Breast epithelium (tissue), 4 donors: ENCODE measurements around the gene GABRD. TPM values are rescaled to one million over a fixed set of nuclear protein-coding genes. Genes with fewer than 3 reads are reported as not detected.

Experiments
- DNase-seq, 2 donors: peaks; one replicate each; pipeline ENCODE4 v3.0.0-alpha.2; 2019; ENCODE audit warnings: low spot score in 2 of 2
- H3K27ac ChIP-seq, 2 donors: fragments of 200-600 bp; sonication (generic) in 1 of 2; one replicate each; pipeline ENCODE4 v1.5.1; 2016 to 2019; ENCODE audit warnings: mild to moderate bottlenecking in 1 of 2
- H3K27me3 ChIP-seq, 2 donors: fragments of 200-600 bp; sonication (generic) in 1 of 2; one replicate each; pipeline versions ENCODE4 v1.5.1 to v1.6.0; 2017 to 2019; ENCODE audit warnings: control low read depth in 1 of 2, mild to moderate bottlenecking in 1 of 2
- H3K36me3 ChIP-seq: fragments of 200-600 bp; one replicate; pipeline ENCODE4 v1.5.1; 2019
- H3K4me1 ChIP-seq, 2 donors: fragments of 200-600 bp; sonication (generic); one replicate each; pipeline ENCODE4 v1.5.1; 2016 to 2019; ENCODE audit warnings: control low read depth in 1 of 2
- H3K4me3 ChIP-seq, 3 donors: fragments of 200-600 bp; sonication (generic); 1 replicate in 2 of 3; 2 replicates in 1 of 3; pipeline ENCODE4 v1.5.1; 2016 to 2019; ENCODE audit warnings: mild to moderate bottlenecking in 3 of 3, moderate library complexity in 2 of 3
- H3K9me3 ChIP-seq, 2 donors: fragments of 200-600 bp; sonication (generic) in 1 of 2; one replicate each; pipeline ENCODE4 v1.5.1; 2016 to 2019; ENCODE audit warnings: control low read depth in 1 of 2
- CTCF ChIP-seq, 3 donors: fragments of 450-650 bp; IDR thresholded peaks; one replicate each; pipeline ENCODE4 v1.5.1; 2016 to 2017; ENCODE audit warnings: antibody characterized with exemption in 3 of 3, mild to moderate bottlenecking in 3 of 3, moderate library complexity in 3 of 3
- POLR2A ChIP-seq: fragments of 450-650 bp; IDR thresholded peaks from one replicate; pipeline ENCODE4 v1.6.1; 2016; ENCODE audit warnings: antibody characterized with exemption, mild to moderate bottlenecking, moderate library complexity
- POLR2AphosphoS5 ChIP-seq, 3 donors: sonication (generic); formaldehyde crosslinking; IDR thresholded peaks; one replicate each; pipeline ENCODE4 v1.6.1; 2017; ENCODE audit warnings: antibody characterized with exemption in 3 of 3
- intact Hi-C: fragments of 100-400 bp; cut with DNase I; formaldehyde crosslinking; loops from one replicate; pipeline ENCODE4 v1.15.1; 2023; ENCODE audit warnings: low total_unique reads
- total RNA-seq, 3 donors: library from RNA; depleted of rRNA; stranded (reverse); fragments of >200 nt; gene quantifications; one replicate each; pipeline ENCODE4 v1.1.0, GENCODE V29; 2016

The GABRD gene
- total RNA-seq, 3 donors from 2014 or later = not detected

- Histone ChIP-seq H3K9me3 (no peaks in the 10 kb centered on the region), H3K27ac (no peak overlapping the region), H3K27me3 (peaks cover 0 to 8% of the 10 kb centered on the region in 2 donors), H3K4me1 (no peaks in the 10 kb centered on the region), H3K36me3 (no peaks in the 10 kb centered on the region), H3K4me3 (no peak overlapping the region)
- intact Hi-C loops = loop anchor here (5.0 kb wide), 1 partner anchor 912 kb away; no protein-coding TSS in a partner anchor
- no peak for DNase-seq
- TF ChIP-seq POLR2A (no peak), CTCF (IDR thresholded peaks at IDR 0.05) (no peak), POLR2AphosphoS5 (IDR thresholded peaks at IDR 0.05) (no peak)
Measured at GRCh38 chr1:2014181-2014580, 5.0 kb upstream of the GABRD start.

- H3K4me1 ChIP-seq = peaks cover 6 to 7% of the 10 kb centered on the region in 2 donors
- peaks cover 4 to 12% of the 10 kb centered on the region in 2 donors for H3K27me3 ChIP-seq
- no peak for DNase-seq
- H3K27ac ChIP-seq = no peak overlapping the region
- H3K4me3 ChIP-seq = peak overlapping the region in 2 of 3 donors; percentile 15 to 37
- H3K9me3 ChIP-seq = no peaks in the 10 kb centered on the region
- TF ChIP-seq POLR2A (no peak), CTCF (IDR thresholded peaks at IDR 0.05) (no peak), POLR2AphosphoS5 (IDR thresholded peaks at IDR 0.05) (no peak)
- intact Hi-C loops = loop anchor here (5.0 kb wide), 1 partner anchor 913 kb away; no protein-coding TSS in a partner anchor
- H3K36me3 ChIP-seq = no peaks in the 10 kb centered on the region
Measured at GRCh38 chr1:2014741-2015735, 4.1 kb upstream of the GABRD start.

GRCh38 chr1:2016123-2016522 lies 3.0 kb upstream of the GABRD start:
- Histone ChIP-seq H3K4me1 (peaks cover 6 to 8% of the 10 kb centered on the region in 2 donors), H3K9me3 (no peaks in the 10 kb centered on the region), H3K27ac (no peak overlapping the region), H3K4me3 (no peak overlapping the region), H3K27me3 (peaks cover 6 to 21% of the 10 kb centered on the region in 2 donors), H3K36me3 (no peaks in the 10 kb centered on the region)
- intact Hi-C loops = no loop called here
- DNase-seq = no peak
- TF ChIP-seq POLR2AphosphoS5 (IDR thresholded peaks at IDR 0.05) (no peak), POLR2A (no peak), CTCF (IDR thresholded peaks at IDR 0.05) (no peak)

GRCh38 chr1:2018217-2019171 lies 651 bp upstream of the GABRD start:
- H3K27ac ChIP-seq = no peak overlapping the region
- peak overlapping the region in 1 of 3 donors; percentile 66 for H3K4me3 ChIP-seq
- no peaks in the 10 kb centered on the region for H3K9me3 ChIP-seq
- peaks cover 10 to 45% of the 10 kb centered on the region in 2 donors for H3K27me3 ChIP-seq
- no peaks in the 10 kb centered on the region for H3K36me3 ChIP-seq
- intact Hi-C loops = no loop called here
- H3K4me1 ChIP-seq = peaks cover 6 to 8% of the 10 kb centered on the region in 2 donors
- no peak for DNase-seq
- TF ChIP-seq POLR2A (no peak), POLR2AphosphoS5 (IDR thresholded peaks at IDR 0.05) (no peak), CTCF (IDR thresholded peaks at IDR 0.05) (no peak)
